Neural cell (in vitro differentiated cells): ENCODE measurements around the gene SPTB. TPM values are rescaled to one million over a fixed set of nuclear protein-coding genes. Genes with fewer than 3 reads are reported as not detected.

Source experiments
- H2AFZ ChIP-seq: fragments of 200-600, 300-800 bp; sonication (generic), shearing (Covaris generic); 2 replicates; pipeline ENCODE4 v1.6.0; 2014; ENCODE audit warnings: low read depth, mild to moderate bottlenecking, antibody characterized with exemption, low read length, moderate library complexity
- H3F3A ChIP-seq: fragments of 200-600 bp; shearing (Covaris generic); 2 replicates; pipeline ENCODE4 v1.6.1; 2016; ENCODE audit warnings: mild to moderate bottlenecking, moderate library complexity, mixed read lengths, antibody characterized with exemption, low read length; ENCODE audit not compliant: insufficient read depth, poor library complexity, severe bottlenecking
- H3K27ac ChIP-seq: fragments of 200-600, 300-800 bp; sonication (generic), shearing (Covaris generic); 2 replicates; pipeline ENCODE4 v1.5.1; 2014; ENCODE audit warnings: mild to moderate bottlenecking, low read length, moderate library complexity
- H3K27me3 ChIP-seq: fragments of 300-800, 200-600 bp; sonication (generic), shearing (Covaris generic); 2 replicates; pipeline ENCODE4 v1.6.0; 2014; ENCODE audit warnings: mild to moderate bottlenecking, low read depth, low read length, moderate library complexity; ENCODE audit not compliant: insufficient read depth
- H3K36me3 ChIP-seq: fragments of 300-800, 200-600 bp; sonication (generic), shearing (Covaris generic); 2 replicates; pipeline ENCODE4 v1.5.1; 2014; ENCODE audit warnings: mild to moderate bottlenecking, antibody characterized with exemption, low read length, moderate library complexity; ENCODE audit not compliant: insufficient read depth
- H3K4me2 ChIP-seq: fragments of 300-800, 200-600 bp; sonication (generic), shearing (Covaris generic); 2 replicates; pipeline ENCODE4 v1.6.0; 2014; ENCODE audit warnings: mild to moderate bottlenecking, low read length
- H3K4me3 ChIP-seq: fragments of 300-800, 200-600 bp; sonication (generic), shearing (Covaris generic); 2 replicates; pipeline ENCODE4 v1.5.1; 2014; ENCODE audit warnings: mild to moderate bottlenecking, low read length, moderate library complexity
- H3K79me2 ChIP-seq: fragments of 200-600 bp; shearing (Covaris generic); replicated peaks from 2 replicates; pipeline ENCODE4 v1.6.0; 2014; ENCODE audit warnings: mild to moderate bottlenecking, low read length, moderate library complexity; ENCODE audit not compliant: insufficient read depth
- H3K9ac ChIP-seq: fragments of 300-800, 200-600 bp; sonication (generic), shearing (Covaris generic); 2 replicates; pipeline ENCODE4 v1.6.1; 2016; ENCODE audit warnings: mild to moderate bottlenecking, low read length, mixed read lengths
- H3K9me2 ChIP-seq: fragments of 200-600 bp; shearing (Covaris generic); 2 replicates; pipeline ENCODE4 v1.6.1; 2016; ENCODE audit warnings: mild to moderate bottlenecking, low read length, mixed read lengths; ENCODE audit not compliant: insufficient read depth
- H3K9me3 ChIP-seq: fragments of 200-600, 300-800 bp; sonication (generic), shearing (Covaris generic); 2 replicates; pipeline ENCODE4 v1.6.1; 2016; ENCODE audit warnings: mild to moderate bottlenecking, mixed run types, low read length, moderate library complexity, mixed read lengths
- H4K20me1 ChIP-seq: fragments of 200-600 bp; shearing (Covaris generic); 2 replicates; pipeline ENCODE4 v1.6.1; 2016; ENCODE audit warnings: mild to moderate bottlenecking, mixed run types; ENCODE audit not compliant: insufficient read depth
- CTCF ChIP-seq: fragments of 450-650 bp; IDR thresholded peaks from 2 replicates; pipeline ENCODE4 v1.5.1; 2014; ENCODE audit warnings: antibody characterized with exemption, mild to moderate bottlenecking, moderate library complexity; ENCODE audit not compliant: poor library complexity, severe bottlenecking
- EP300 ChIP-seq: fragments of 450-650 bp; conservative IDR thresholded peaks from 2 replicates; pipeline ENCODE4 v1.6.1; 2014; ENCODE audit warnings: antibody characterized with exemption, mild to moderate bottlenecking, moderate library complexity; ENCODE audit not compliant: poor library complexity, severe bottlenecking
- EZH2 ChIP-seq: fragments of 200-600, 300-800 bp; shearing (Covaris generic), sonication (generic); IDR thresholded peaks from 2 replicates; pipeline ENCODE4 v1.6.1; 2014; ENCODE audit warnings: antibody characterized with exemption, low read length, borderline replicate concordance, mild to moderate bottlenecking; ENCODE audit not compliant: insufficient read depth, poor library complexity, severe bottlenecking
- MXI1 ChIP-seq: fragments of 450-650 bp; conservative IDR thresholded peaks from 2 replicates; pipeline ENCODE4 v1.6.1; 2014; ENCODE audit warnings: antibody characterized with exemption, mild to moderate bottlenecking; ENCODE audit not compliant: poor library complexity, severe bottlenecking
- POLR2AphosphoS5 ChIP-seq: IDR thresholded peaks from 2 replicates; pipeline ENCODE4 v1.6.1; 2012
- RAD21 ChIP-seq: fragments of 450-650 bp; conservative IDR thresholded peaks from 2 replicates; pipeline ENCODE4 v1.6.1; 2014; ENCODE audit warnings: antibody characterized with exemption, mild to moderate bottlenecking, moderate library complexity
- REST ChIP-seq: IDR thresholded peaks from 2 replicates; pipeline ENCODE4 v1.6.1; 2012; ENCODE audit warnings: borderline replicate concordance
- SMC3 ChIP-seq: fragments of 450-650 bp; conservative IDR thresholded peaks from 2 replicates; pipeline ENCODE4 v1.6.1; 2014; ENCODE audit warnings: antibody characterized with exemption, mild to moderate bottlenecking, moderate library complexity; ENCODE audit not compliant: poor library complexity
- TAF1 ChIP-seq: IDR thresholded peaks from 2 replicates; pipeline ENCODE4 v1.6.1; 2012; ENCODE audit warnings: low read depth
- polyA plus RNA-seq: library from polyadenylated mRNA; depleted of rRNA; stranded (reverse); fragments of >200 nt; gene quantifications from 2 replicates; pipeline ENCODE4 v1.2.3, GENCODE V29; 2014

Gene SPTB
- polyA plus RNA-seq, 1 donor from 2014 or later = 1.9 TPM

- Histone ChIP-seq H2AFZ (no peak overlapping the region), H3K79me2 (no peaks in the 10 kb centered on the region), H4K20me1 (no peaks in the 10 kb centered on the region), H3K9me2 (no peaks in the 10 kb centered on the region), H3K36me3 (no peaks in the 10 kb centered on the region), H3K4me3 (no peak overlapping the region), H3F3A (no peaks in the 10 kb centered on the region), H3K27me3 (no peaks in the 10 kb centered on the region), H3K4me2 (no peak overlapping the region), H3K9me3 (no peaks in the 10 kb centered on the region), H3K27ac (no peak overlapping the region), H3K9ac (no peak overlapping the region)
- TF ChIP-seq MXI1 (no peak), REST (no peak)
Observed at GRCh38 chr14:64755781-64756221, 123.9 kb downstream of the SPTB start.

- Histone ChIP-seq H3K36me3 (no peaks in the 10 kb centered on the region), H2AFZ (no peak overlapping the region), H3K4me2 (no peak overlapping the region), H3F3A (no peaks in the 10 kb centered on the region), H4K20me1 (no peaks in the 10 kb centered on the region), H3K9ac (no peak overlapping the region), H3K79me2 (no peaks in the 10 kb centered on the region), H3K27ac (no peak overlapping the region), H3K4me3 (no peak overlapping the region), H3K27me3 (no peaks in the 10 kb centered on the region), H3K9me3 (no peaks in the 10 kb centered on the region), H3K9me2 (no peaks in the 10 kb centered on the region)
- TF ChIP-seq EZH2 (no peak), MXI1 (no peak), SMC3 (no peak), TAF1 (no peak), EP300 (no peak), REST (no peak), POLR2AphosphoS5 (no peak), RAD21 (no peak), CTCF (no peak)
Observed at GRCh38 chr14:64754685-64755084, 125.0 kb downstream of the SPTB start.
